Psoas muscle (tissue), 8 donors: ENCODE data around the gene NSMCE3. TPM values are rescaled to one million over a fixed set of nuclear protein-coding genes. Genes with fewer than 3 reads are reported as not detected.

ENCODE experiments used
- ATAC-seq, 4 donors: fragments of 200-7000 bp; cut with Tn5 transposase; one replicate each; pipeline ENCODE4 v1.9.1; 2020; ENCODE audit warnings: moderate library complexity in 3 of 4, mild to moderate bottlenecking in 2 of 4
- DNase-seq, 2 donors: peaks; one replicate each; pipeline ENCODE4 v3.0.0-alpha.2; 2020
- H3K27ac ChIP-seq: fragments of 200-600 bp; one replicate; pipeline ENCODE4 v1.8.0; 2022
- H3K27me3 ChIP-seq, 3 donors: fragments of 200-600 bp in 1 of 3; one replicate each; pipeline versions ENCODE4 v1.6.1 to v1.8.0; 2013 to 2022; ENCODE audit warnings: low read length in 2 of 3, mild to moderate bottlenecking in 2 of 3, moderate library complexity in 1 of 3; ENCODE audit not compliant: insufficient read depth in 3 of 3
- H3K36me3 ChIP-seq, 2 donors: fragments of 200-600 bp in 1 of 2; one replicate each; pipeline versions ENCODE4 v1.6.1 to v1.8.0; 2013 to 2022; ENCODE audit warnings: low read depth in 1 of 2, mild to moderate bottlenecking in 1 of 2, moderate library complexity in 1 of 2; ENCODE audit not compliant: insufficient read depth in 1 of 2
- H3K4me1 ChIP-seq: fragments of 200-600 bp; one replicate; pipeline ENCODE4 v1.8.0; 2022
- H3K4me3 ChIP-seq: fragments of 200-600 bp; one replicate; pipeline ENCODE4 v1.8.0; 2022; ENCODE audit warnings: mild to moderate bottlenecking
- H3K9me3 ChIP-seq: fragments of 200-600 bp; one replicate; pipeline ENCODE4 v1.8.0; 2022
- CTCF ChIP-seq: fragments of 200-600 bp; IDR thresholded peaks from one replicate; pipeline ENCODE4 v1.8.0; 2022; ENCODE audit warnings: antibody characterized with exemption
- WGBS, 3 donors: extraction: QIAGEN DNeasy Blood & Tissue Kit; methylation state at CpG; one replicate each; pipeline versions ENCODE4 v1.1.6 to v1.1.7; 2013; 5-methylcytosine and 5-hydroxymethylcytosine counted together
- intact Hi-C, 2 donors: fragments of 100-400 bp; cut with DNase I; formaldehyde crosslinking; loops; one replicate each; pipeline versions ENCODE4 v1.11.0 to v1.14.2; 2022
- polyA plus RNA-seq, 3 donors: library from polyadenylated mRNA; stranded (reverse); fragments of 200-250 nt; gene quantifications; one replicate each; pipeline ENCODE4 v1.2.3, GENCODE V29; 2013
- total RNA-seq, 4 donors: library from RNA; stranded (reverse); fragmentation: NEBNext Ultra II Directional in 2 of 4; extraction: Animal tissue kit (Norgen Biotek cat#: 25700) in 2 of 4; gene quantifications; one replicate each; pipeline versions ENCODE4 v1.2.1 to v1.2.4, GENCODE V29; 2021 to 2023
- donor health status: healthy with polysubstance abuse.
- donor health status: DM: no; HTN: no; CAD: no; lungs with moderate emphysema.
- donor health status: Bipolar disorder and iron deficiency.
- donor health status: healthy.
- donor health status: DM: yes; HTN: yes; CAD: no.
- donor health status: DM: no; HTN: no; CAD: no.
- donor health status: DM: no; HTN: no; CAD: no.
- donor health status: DM: yes; HTN: yes; CAD: no.

Gene NSMCE3
- total and polyA plus RNA-seq, 7 donors: 4.6 to 6.5 (median 5.5) TPM

- Histone ChIP-seq H3K4me3 (no peak overlapping the region), H3K9me3 (no peaks in the 10 kb centered on the region), H3K36me3 (no peaks in the 10 kb centered on the region), H3K27ac (no peak overlapping the region), H3K27me3 (peaks cover 0 to 10% (median 5%) of the 10 kb centered on the region in 3 donors), H3K4me1 (no peaks in the 10 kb centered on the region)
- TF ChIP-seq CTCF: no peak
- WGBS, 3 donors: 79 to 84% (median 80%) methylated on average over 9 of the region's 9 CpGs
- DNase-seq (no peak), ATAC-seq (no peak)
- intact Hi-C loops: loop anchor here in 1 of 2 donors (10.0 kb wide), 1 partner anchor 83 kb away; no protein-coding TSS in a partner anchor
Observed at GRCh38 chr15:29222129-29222853, 47.3 kb downstream of the NSMCE3 start.

GRCh38 chr15:29220852-29221251 lies 48.8 kb downstream of the NSMCE3 start:
- H3K4me3 ChIP-seq: no peak overlapping the region
- no peaks in the 10 kb centered on the region for H3K4me1 ChIP-seq
- DNase-seq (no peak), ATAC-seq (no peak)
- H3K9me3 ChIP-seq: no peaks in the 10 kb centered on the region
- TF ChIP-seq CTCF: no peak
- no peak overlapping the region for H3K27ac ChIP-seq
- H3K36me3 ChIP-seq: no peaks in the 10 kb centered on the region
- intact Hi-C loops: loop anchor here in 1 of 2 donors (10.0 kb wide), 1 partner anchor 84 kb away; no protein-coding TSS in a partner anchor
- peaks cover 0 to 4% (median 2%) of the 10 kb centered on the region in 3 donors for H3K27me3 ChIP-seq
- 35 to 46% (median 41%) methylated on average over 7 of the region's 7 CpGs for WGBS, 3 donors

- no peak for TF ChIP-seq CTCF
- intact Hi-C loops: no loop called here
- no peak for ATAC-seq
- no peak overlapping the region for H3K4me3 ChIP-seq
- no peak for DNase-seq
- H3K36me3 ChIP-seq: no peaks in the 10 kb centered on the region
- no peak overlapping the region for H3K27ac ChIP-seq
- 66 to 82% (median 71%) methylated on average over 3 of the region's 3 CpGs for WGBS, 3 donors
- H3K27me3 ChIP-seq: no peaks in the 10 kb centered on the region
- no peaks in the 10 kb centered on the region for H3K4me1 ChIP-seq
- peaks cover 5% of the 10 kb centered on the region for H3K9me3 ChIP-seq
Observed at GRCh38 chr15:29216955-29217354, 52.7 kb downstream of the NSMCE3 start.
